Right lobe of liver (tissue), 4 donors: ENCODE measurements around the gene COX4I2.
"Not testable (repeated sequence)": the region's sequence is repeated elsewhere in the genome, so short reads cannot be mapped to it uniquely, and the experiment has no call there.

Experiments
- CTCF ChIP-seq, 4 donors: fragments of 200-600 bp in 3 of 4; fragments of 450-650 bp in 1 of 4; IDR thresholded peaks; one replicate each; pipeline versions ENCODE4 v1.5.1 to v1.8.0; 2016 to 2022; ENCODE audit warnings: antibody characterized with exemption in 4 of 4, mild to moderate bottlenecking in 2 of 4
- POLR2A ChIP-seq: fragments of 450-650 bp; IDR thresholded peaks from one replicate; pipeline ENCODE4 v1.6.1; 2017; ENCODE audit warnings: antibody characterized with exemption, mild to moderate bottlenecking
- donor health status: DM: no; HTN: no; CAD: no.
- donor health status: DM: no; HTN: no; CAD: no.
- donor health status: DM: no; HTN: yes; CAD: no.

- not testable (repeated sequence) for TF ChIP-seq POLR2A; CTCF (IDR thresholded peaks at IDR 0.05)
Observed at GRCh38 chr20:31668944-31669343, 31.2 kb downstream of the COX4I2 start.
